MV-4-11 (cell line): Measurements from ENCODE around the gene RRN3.
"Not testable (repeated sequence)": the region's sequence is repeated elsewhere in the genome, so short reads cannot be mapped to it uniquely, and the experiment has no call there.

Experiments used
- DNase-seq: peaks from one replicate; lab custom pipeline; 2025; lab: John Stamatoyannopoulos, UW

RRN3 gene, protein sequence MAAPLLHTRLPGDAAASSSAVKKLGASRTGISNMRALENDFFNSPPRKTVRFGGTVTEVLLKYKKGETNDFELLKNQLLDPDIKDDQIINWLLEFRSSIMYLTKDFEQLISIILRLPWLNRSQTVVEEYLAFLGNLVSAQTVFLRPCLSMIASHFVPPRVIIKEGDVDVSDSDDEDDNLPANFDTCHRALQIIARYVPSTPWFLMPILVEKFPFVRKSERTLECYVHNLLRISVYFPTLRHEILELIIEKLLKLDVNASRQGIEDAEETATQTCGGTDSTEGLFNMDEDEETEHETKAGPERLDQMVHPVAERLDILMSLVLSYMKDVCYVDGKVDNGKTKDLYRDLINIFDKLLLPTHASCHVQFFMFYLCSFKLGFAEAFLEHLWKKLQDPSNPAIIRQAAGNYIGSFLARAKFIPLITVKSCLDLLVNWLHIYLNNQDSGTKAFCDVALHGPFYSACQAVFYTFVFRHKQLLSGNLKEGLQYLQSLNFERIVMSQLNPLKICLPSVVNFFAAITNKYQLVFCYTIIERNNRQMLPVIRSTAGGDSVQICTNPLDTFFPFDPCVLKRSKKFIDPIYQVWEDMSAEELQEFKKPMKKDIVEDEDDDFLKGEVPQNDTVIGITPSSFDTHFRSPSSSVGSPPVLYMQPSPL

DNA sequence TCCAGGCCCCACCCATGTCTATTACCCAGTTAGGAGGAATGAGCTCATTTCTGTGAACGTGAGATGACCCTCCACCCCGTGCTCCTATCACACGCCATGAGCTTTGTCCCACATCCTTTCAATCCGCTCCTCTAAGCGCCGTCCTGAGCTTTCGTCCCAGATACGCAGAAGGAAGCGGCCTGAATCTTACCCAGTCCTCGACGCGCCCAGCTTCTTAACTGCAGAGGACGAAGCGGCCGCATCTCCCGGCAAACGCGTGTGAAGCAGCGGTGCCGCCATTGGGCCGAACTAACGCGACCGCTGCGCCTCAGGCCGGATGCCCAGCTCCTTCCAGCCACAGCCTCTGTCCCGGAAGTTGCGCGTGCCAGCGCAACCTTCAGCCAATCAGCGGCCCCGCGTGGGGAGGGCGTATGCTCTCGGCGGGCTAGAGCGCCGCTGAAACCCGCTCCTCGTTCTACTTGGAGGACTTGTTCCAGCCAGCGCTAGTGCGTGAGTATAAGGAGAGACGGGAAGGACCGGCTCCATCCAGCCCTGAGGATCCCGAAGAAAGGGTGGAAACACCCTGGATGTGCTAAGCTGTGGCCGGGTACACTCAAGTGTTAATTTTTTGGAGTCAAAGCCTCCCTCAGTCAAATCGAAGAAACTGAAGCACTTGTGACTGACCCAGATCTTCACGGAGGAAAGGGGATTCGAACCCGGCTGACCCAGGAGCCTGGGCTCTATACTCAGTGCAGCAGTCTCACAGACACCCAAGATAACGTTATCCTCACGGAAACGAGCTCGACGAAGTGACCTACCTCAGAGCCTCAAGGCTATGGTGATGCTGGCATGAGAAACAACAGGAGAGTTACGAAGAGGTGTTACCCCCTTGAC is at the start of gene RRN3:
TSS of gene RRN3 (minus strand) at position 318 of the 873 bp plus-strand sequence. CDS start at position 279, 39 bp downstream.
- DNase-seq = peak; percentile 89

DNA sequence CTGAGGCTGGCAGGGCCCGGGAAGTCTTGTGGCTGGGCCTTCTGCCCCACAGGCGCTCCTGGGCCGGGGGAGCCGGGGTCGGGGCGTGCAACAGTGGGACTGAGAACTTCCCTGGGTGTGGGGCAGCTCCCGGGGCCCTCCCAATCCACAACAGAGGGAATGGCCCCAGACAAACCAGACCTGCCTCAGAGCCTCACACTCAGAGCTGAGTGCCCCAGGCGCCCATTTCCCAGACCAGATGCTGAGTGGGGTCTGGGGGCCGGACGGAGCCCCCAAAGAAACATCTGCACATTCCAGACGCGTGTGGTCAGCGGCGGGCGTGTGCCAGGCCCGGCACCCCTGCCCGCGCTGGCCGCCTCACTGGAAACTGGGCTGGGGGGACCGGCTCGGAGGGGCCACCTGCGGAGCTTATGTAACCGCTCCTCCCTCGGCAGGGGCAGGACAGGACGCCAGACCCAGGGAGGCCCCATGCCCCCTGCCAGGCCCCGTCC is 49.6 kb upstream of the RRN3 start:
- not testable (repeated sequence) for DNase-seq

DNA sequence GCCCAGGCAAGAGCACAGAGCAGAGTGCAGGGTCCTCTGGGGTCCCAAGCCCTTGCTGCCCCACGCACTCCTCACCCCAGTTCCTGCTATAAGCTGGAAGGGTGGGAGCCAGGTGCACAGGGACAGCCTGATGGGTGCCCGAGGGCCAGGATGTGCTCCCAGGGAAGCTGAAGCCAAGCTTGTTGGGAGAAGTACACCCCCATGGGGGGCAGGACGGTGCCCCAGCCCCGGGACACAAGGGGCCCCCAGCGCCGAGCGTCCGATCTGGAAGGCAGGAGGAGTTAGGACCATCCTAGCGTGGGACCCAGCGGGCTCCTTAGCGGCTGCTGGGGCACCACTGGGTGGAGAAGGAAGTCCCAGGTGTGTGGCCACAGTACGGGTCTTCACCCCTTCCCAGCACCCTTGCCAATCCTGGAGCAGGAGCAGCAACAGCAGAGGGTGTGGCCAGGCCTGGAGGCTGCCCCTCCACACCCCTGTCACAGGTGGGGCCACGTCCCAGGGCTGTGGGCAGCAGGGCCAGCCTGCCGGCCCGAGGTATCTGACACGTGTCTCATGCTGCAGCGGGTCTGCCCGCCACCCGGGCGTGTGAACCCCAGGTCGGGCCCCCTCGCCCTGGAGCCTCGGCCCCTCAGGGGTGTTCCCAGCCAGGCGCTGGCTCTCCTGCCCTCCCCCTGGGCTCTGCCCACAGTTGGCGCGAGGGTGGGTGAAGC is 49.0 kb upstream of the RRN3 start:
- not testable (repeated sequence) for DNase-seq

DNA sequence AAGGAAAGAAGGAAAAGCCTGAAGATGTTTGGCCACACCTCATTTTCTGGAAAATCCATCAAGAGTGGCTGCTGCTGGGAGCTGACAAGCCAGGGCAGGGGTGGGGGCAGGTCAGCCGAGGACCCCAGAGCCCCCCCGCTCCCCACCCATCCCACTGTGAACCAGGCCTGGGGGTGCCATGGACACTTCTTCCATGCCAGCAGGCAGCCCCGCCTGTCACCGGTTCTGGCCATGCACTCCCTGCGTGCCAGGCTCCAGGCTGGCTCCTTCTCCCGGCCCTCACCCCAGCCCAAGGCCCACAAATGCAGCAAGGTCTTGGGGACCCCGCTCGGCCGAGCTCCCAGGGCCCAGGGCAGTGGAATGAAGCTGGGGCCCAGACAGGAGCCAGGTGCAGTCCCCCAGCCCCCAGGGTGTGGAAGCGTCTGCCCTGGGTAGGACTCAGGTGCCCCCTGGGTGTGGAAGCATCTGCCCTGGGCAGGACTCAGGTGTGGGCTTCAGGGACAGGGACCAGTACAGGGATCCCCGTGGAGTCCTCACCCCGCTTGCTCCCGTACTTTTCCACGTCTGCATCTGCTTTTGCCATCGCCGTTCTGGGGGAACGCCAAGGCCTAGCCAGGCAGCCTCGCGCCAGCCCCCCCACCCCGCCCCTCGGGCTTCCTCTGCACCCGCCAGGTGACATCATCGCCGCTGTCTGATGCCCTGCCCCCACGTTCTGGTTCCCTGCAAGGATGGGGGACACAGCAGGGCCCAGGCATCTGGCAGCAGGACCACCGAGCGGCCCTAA is 48.2 kb upstream of the RRN3 start:
- DNase-seq = not testable (repeated sequence)

DNA sequence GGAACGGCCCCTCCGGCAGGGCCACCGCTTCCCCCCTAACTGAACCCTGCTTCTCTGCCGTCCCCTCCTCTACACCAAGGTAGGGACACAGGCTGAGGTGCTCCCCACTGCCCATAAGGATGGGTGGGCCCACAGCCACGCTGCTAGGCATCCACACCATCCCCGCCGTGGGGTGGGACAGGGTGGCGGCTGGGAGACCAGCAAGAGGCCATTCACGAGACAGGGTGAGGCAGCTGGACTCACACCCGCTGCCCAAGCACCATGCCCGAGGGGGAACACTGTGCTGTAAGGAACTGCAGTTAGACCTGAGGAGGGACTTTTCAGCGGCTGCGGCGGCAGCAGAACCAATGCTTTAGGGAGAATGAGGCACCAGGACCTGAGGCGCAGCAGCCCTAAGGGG is 47.5 kb upstream of the RRN3 start:
- no peak for DNase-seq

DNA sequence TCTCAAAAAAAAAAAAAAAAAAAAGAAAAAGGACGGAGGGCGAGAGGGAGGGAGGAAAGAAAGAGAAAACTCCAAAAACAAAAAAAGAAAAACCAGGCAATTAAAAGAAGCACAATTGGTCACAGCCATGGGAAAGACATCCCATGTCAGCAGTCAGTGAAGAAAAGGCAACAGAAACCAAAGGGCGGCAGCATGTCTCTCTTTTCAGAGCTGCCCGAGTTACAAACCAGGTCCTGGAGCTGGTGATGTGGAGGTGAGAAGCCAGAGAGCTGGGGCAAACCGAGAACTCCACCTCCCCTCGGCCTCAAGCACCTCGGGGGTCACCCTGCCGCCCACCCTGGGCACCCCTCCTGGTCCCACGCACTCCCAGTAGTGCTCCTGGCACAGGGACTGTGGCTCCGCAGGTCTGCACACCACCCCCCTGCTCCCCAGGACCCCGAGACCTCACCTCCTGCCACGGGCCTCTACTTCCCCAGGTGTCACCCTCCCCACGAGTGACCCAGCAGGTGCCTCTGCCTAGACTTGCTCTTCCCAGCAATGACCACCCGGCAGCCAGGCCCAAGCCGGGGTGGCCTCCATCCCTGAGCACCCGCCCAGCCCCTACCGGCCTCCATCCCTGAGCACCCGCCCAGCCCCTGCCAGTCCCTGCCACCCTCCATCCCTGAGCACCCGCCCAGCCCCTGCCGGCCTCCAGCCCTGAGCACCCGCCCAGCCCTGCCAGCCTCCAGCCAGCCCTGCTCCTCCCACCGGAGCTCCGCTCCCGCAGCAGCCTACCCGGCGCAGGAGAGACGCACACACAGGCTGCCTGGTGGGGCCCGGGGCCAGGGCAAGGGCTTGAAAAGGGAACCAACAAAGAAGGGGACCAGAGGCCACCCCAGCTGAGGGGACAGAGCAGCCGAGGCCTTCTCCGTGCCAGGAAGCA is 46.6 kb upstream of the RRN3 start:
- DNase-seq = not testable (repeated sequence)

DNA sequence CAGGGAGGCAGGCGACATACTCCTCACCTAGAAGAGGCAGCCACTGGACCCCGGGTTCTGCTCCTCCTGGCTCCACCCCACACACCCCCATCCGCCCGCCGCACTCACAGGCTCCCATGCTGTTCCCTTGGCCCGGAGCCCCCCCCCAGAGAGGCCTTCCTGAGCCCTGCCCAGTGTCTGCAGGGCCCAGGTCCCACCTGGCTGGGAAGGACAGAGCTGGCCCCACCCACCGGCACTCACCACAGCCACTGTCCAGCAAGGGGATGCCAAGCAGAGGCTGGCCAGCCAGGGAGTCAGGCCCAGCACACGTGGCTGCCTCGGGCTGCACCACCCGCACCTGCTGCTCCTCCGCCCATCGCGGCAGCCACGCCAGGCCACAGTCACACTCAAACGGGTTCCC is 43.4 kb upstream of the RRN3 start:
- not testable (repeated sequence) for DNase-seq

DNA sequence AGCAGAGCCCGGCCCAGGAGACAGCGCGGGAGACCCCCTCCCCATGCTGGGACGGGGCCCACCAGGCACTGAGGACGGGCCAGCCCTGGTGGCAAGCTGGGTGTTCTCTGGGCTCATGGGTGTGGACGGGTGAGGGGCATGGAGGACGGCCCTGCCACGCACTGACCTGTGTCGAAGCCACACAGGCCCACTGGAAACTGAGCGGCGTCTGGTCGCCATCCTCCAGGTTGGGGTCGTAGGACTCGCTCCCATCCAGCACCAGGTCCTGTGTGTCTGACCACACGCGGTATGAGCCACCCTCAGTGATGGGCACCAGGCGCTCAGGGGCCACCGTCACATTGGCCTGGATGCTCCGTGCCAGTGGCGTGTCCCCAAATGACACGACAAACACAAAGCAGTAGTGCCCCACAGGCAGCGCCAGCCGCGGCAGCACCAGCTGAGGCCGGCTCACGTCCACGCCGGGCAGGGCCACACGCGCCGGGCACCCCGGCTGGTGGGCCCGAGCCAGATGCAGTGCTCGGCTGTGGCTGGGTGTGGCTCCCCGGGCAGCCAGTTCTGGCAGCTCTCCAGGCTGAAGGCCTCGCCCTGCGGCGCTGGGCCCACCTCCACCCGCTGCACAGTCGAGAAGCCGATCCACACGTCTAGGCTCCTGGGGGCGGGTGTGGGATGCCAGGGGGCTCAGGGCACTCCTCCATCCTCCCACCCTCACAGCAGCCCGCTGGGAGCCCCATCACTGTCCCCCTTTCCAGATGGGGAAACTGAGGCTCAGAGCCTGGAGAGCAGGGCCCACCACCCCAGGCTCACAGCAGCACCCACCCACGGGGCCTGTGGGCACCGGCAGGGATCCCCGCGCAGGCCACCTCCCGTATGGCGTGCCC is 41.6 kb upstream of the RRN3 start:
- not testable (repeated sequence) for DNase-seq

DNA sequence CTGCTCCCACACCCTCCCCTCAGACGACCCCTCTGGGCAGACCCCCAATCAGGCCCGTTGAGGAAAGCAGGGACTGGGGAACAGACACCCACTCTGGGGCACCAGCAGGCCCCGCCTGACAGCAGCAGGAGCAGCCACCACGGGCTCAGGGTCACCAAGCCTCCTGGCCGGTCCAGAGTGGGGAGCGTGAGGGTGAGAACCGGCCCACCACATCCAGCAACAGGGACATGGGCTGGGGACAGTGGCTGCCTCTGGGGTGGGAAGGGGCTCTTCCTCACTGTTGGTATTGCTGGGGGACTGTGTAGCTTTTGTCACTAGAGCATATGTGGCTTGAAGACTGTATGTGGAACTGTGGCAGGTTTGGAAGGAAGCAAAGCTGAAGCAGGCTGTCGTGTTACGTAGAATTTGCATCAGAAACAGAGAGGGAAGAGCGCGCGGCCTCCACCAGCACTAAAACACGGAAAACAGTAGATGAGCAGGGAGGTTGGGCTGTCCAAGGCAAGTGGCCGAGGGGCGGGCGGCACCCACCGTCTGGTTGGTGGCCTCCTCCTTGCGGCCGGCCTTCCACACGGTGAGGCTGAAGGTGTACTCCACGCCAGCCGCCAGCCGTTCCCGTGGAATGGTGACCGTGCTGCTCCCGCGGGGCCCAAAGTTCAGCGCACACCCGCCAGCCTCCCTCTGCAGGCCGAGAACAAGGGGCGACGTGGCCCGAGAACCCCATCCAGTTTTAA is 40.8 kb upstream of the RRN3 start:
- not testable (repeated sequence) for DNase-seq

DNA sequence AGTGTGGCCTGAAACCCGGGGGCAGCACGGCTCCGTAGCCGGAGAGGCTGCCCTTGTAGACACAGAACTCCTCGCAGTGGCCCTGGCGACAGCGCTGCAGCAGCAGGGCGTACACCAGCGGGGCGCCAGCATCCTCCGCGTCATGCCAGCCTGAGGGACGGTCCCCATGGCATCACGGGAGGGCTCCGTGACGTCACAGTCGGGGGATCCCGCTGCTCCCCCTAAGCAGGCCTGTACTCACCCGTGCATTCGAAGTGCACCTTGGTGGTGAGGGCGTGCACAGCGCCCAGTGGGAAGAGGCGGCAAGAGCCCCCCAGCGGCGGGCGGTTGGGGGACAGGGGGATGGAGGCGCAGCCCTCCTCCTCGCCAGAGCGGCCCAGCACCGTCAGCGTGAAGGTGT is 39.5 kb upstream of the RRN3 start:
- DNase-seq = not testable (repeated sequence)

DNA sequence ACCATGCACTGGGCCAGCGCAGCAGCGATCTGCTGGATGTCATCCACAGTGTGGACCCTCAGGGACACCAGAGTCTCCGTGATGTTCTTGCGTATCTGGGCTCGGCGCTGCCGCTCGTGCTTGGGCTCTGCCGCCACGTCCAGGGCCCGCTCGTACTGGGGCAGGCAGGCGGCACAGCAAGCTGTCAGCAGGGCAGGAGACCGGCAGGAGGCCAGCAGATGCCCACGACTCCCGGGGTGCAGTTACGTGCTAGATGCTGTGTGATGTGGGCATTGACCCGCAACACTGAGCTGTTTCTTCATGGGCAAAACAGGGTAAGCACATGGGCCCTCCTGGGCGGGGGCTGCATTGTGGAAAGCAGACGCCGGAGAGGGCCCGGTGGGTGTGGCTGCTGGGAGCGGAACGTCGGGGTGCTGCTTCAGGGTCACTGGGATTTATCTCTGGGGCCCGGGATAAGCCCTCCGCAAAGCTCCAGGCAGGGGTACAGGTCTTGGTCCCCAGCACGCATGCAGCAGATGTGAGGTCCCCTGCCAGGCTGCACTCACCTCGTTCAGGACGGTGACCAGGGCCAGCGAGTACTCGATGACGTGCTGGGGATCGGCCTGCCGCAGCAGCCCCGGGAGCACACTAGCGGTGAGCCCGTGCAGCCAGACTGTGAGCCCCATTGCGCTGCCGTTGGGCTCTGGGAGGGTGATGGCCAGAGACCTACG is 38.8 kb upstream of the RRN3 start:
- DNase-seq = not testable (repeated sequence)

DNA sequence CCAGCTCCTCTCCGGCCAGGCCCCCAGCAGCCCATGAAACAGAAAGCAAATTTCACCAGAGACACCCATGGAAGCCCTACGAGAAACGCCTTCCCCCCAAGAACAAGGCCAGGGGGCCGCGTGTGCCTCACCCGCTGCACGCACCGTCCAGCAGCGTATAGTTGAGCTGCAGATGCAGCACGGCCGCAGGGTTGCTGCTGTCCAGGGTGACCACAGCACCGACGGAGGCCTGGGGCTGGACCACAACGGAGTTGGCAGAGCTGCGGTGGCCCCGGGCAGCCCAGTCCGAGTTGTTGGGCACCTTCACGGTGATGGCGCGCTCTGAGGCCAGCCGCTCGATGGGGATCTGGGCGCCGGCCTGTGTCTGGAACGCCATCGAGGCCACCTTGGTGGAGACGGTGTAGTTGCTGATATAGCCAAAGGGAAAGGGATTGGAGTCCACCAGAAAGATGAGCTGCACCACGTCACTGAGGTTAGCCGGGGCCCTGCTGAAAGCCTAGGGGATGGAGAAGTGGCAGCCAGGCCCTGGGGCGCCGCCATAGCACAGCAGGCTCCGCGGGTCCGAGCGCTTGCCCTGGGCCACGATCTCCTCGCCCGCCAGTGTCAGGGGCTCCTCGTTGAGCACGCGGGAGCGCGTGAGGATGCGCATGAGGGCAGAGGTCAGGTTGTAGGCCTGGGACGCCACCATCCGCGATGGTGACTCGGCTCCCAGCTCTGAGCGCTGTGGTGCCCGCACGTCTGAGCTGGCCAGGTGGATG is 37.0 kb upstream of the RRN3 start:
- not testable (repeated sequence) for DNase-seq

DNA sequence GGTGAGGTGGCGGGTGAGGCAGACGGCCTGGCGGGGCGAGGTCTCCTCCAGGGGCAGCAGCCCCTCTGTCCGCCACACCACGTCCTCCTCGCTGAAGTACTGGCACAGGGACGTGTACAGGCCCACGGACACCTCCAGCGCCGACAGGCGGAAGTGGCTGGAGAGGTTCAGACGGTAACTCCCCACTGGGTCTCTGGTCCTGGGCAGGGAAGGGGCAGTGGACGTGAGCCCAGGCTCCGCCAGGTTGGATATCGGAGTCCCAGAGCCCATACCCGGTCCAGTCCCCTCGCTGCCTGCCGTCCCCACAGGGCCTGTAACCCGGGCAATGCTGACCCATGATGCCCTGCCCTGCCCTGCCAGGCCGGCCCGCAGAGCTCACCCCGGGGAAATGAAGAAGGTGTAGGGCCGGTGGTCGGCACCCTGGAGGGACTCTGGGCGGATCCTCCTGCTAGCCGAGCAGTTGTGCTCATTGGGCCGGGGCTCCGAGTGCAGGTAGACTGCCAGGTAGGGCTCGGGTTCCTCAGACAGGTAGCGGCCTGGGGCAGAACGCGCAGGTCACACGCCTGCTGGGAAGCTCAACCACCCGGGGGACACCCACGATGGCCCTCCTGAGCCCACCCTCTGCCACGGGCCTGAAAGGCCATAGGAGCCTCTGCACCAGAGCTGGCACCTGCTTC is 36.3 kb upstream of the RRN3 start:
- DNase-seq = not testable (repeated sequence)

DNA sequence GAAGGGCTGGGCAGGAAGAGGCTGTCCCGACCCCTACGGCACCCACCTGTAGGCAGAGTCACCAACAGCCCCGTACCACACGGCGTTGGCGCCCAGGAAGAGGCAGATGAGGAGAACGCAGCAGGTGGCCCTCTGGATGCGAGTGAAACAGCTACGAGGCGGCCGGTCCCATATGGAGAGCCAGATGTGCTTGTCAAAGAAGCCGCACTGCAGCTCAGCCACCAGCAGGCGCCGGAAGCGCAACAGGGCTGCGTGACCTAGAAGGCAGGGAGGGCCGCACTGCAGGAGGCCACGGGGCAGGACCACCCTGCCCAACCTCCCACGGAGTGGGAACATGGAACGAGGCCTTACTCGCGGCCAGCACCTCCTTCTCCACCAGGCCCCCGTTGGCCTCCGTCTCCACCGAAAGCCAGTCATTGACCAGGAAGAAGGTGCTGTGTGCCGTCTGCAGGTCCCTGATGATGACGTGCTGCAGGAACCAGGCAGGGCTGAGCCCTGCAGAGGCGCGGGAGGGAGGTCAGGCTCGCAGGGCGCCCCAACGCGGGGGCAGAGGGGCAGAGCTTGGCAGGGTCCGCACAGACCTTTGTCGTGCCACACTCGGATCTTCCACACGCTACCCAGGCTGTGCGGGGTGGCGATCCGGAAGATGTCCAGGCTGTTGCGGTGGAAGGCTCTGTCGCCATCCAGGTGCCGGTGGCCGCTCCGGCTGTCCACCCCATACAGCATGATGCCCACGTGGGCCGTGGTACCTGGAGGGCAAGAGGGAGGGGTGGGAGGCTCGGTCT is 33.8 kb upstream of the RRN3 start:
- DNase-seq = not testable (repeated sequence)

DNA sequence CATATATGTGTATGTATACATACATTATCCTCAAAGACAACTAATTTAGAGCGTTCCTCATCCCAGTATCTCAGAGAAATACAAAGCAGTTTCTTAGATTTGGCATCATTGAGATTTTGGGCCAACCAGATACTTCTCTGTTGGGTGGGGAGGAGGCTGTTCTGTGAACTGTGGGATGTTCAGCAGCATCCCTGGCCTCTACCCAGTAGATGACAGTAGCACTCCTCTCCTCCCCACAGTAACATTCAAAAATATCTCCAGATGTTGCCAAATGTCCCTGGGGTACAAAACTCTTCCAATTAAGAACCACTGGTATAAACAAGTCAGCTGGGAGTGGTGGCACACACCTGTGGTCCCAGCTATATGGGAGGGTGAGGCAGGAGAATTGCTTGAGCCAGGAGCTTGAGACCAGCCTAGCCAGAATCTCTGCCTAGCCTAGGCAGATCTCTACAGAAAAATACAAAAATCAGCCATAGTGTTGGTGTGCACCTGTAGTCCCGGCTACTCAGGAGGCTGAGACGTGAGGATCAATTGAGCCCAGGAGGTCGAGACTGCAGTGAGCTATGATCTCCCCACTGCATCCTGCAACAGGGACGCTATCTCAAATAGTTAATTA is 6.4 kb upstream of the RRN3 start:
- DNase-seq = not testable (repeated sequence)
